Testis (tissue), 3 donors: ENCODE measurements around the gene VOPP1. TPM values are rescaled to one million over a fixed set of nuclear protein-coding genes. Genes with fewer than 3 reads are reported as not detected.

Source experiments
- DNase-seq: peaks from one replicate; pipeline ENCODE4 v3.0.0-alpha.2; 2019
- H3K27ac ChIP-seq, 2 donors: fragments of 200-600 bp; sonication (generic); one replicate each; pipeline ENCODE4 v1.5.1; 2019
- H3K27me3 ChIP-seq: fragments of 200-600 bp; sonication (generic); one replicate; pipeline ENCODE4 v1.5.1; 2019
- H3K36me3 ChIP-seq: fragments of 200-600 bp; sonication (generic); one replicate; pipeline ENCODE4 v1.5.1; 2017; ENCODE audit warnings: low read depth; ENCODE audit errors: missing control alignments
- H3K4me1 ChIP-seq: fragments of 200-600 bp; sonication (generic); one replicate; pipeline ENCODE4 v1.5.1; 2019
- H3K4me3 ChIP-seq, 2 donors: fragments of 200-600 bp; sonication (generic); one replicate each; pipeline ENCODE4 v1.5.1; 2017 to 2019
- H3K9me3 ChIP-seq: fragments of 200-600 bp; sonication (generic); one replicate; pipeline ENCODE4 v1.5.1; 2017
- POLR2A ChIP-seq: fragments of 450-650 bp; IDR thresholded peaks from one replicate; pipeline ENCODE4 v1.6.1; 2017; ENCODE audit warnings: antibody characterized with exemption, mild to moderate bottlenecking, moderate library complexity
- WGBS, 2 donors: methylation state at CpG; one replicate each; pipeline ENCODE4 v1.1.5; 2018; 5-methylcytosine and 5-hydroxymethylcytosine counted together
- intact Hi-C: fragments of 100-400 bp; cut with DNase I; formaldehyde crosslinking; loops from one replicate; pipeline ENCODE4 v1.15.1; 2023; ENCODE audit warnings: low total_unique reads
- polyA plus RNA-seq: library from polyadenylated mRNA; stranded (reverse); fragments of 350-450 nt; fragmentation: Illumina TruSeq; extraction: RNeasy Lipid Tissue Mini Kit (QIAGEN cat#74804); gene quantifications from one replicate; pipeline ENCODE4 v1.2.3, GENCODE V29; 2014; ENCODE audit warnings: low read depth, low replicate concordance; ENCODE audit not compliant: insufficient read depth
- total RNA-seq, 2 donors: library from RNA; depleted of rRNA; stranded (reverse); fragments of >200 nt; gene quantifications; one replicate each; pipeline ENCODE4 v1.2.3, GENCODE V29; 2016
- TF ChIP-seq, protein P1 (sequence below), 3 experiments: fragments of 450-650 bp in 2 of 3; fragments of 200-600 bp in 1 of 3; sonication (generic) in 1 of 3; IDR thresholded peaks; one replicate each; pipeline ENCODE4 v1.5.1; 2016 to 2019; ENCODE audit warnings: antibody characterized with exemption in 3 of 3, mild to moderate bottlenecking in 2 of 3, moderate library complexity in 1 of 3

The VOPP1 gene
- total and polyA plus RNA-seq, 3 donors from 2014 or later, result 25.0 to 29.3 (median 26.6) TPM

DNA sequence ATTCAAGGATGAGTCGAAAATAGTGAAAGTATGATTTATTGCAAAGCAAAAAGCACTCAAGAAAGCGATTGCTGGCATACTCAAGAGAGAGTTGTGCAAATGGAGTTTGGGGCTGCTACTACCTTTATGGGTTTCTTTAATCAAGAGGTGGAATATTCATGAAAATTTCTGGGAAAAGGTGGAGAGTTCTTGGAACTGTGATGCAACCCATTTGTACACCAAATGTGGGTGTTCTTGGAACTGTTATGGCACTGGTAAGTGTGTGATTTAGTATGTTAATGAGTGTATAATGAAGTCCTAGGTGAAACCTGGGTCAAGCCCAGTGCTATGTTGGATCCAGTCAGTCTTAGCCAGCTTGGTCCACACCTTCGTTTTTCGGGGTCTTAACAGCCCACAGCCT lies 3.4 kb upstream of the VOPP1 start:
- no peak for TF ChIP-seq POLR2A
- TF ChIP-seq, protein P1, sequence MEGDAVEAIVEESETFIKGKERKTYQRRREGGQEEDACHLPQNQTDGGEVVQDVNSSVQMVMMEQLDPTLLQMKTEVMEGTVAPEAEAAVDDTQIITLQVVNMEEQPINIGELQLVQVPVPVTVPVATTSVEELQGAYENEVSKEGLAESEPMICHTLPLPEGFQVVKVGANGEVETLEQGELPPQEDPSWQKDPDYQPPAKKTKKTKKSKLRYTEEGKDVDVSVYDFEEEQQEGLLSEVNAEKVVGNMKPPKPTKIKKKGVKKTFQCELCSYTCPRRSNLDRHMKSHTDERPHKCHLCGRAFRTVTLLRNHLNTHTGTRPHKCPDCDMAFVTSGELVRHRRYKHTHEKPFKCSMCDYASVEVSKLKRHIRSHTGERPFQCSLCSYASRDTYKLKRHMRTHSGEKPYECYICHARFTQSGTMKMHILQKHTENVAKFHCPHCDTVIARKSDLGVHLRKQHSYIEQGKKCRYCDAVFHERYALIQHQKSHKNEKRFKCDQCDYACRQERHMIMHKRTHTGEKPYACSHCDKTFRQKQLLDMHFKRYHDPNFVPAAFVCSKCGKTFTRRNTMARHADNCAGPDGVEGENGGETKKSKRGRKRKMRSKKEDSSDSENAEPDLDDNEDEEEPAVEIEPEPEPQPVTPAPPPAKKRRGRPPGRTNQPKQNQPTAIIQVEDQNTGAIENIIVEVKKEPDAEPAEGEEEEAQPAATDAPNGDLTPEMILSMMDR (IDR thresholded peaks at IDR 0.05), result no peak
- DNase-seq, result no peak
- 90 to 92% methylated on average over 4 of the region's 4 CpGs for WGBS, 2 donors

GRCh38 chr7:55575098-55575497 lies 2.8 kb upstream of the VOPP1 start:
- H3K27me3 ChIP-seq, result no peaks in the 10 kb centered on the region
- H3K27ac ChIP-seq, result peak overlapping the region in 1 of 2 donors; percentile 20
- WGBS, 2 donors, result 80 to 81% methylated on average over 9 of the region's 9 CpGs
- no peaks in the 10 kb centered on the region for H3K36me3 ChIP-seq
- DNase-seq, result no peak
- no peaks in the 10 kb centered on the region for H3K9me3 ChIP-seq
- H3K4me1 ChIP-seq, result peaks cover 27% of the 10 kb centered on the region
- intact Hi-C loops, result no loop called here
- no peak overlapping the region for H3K4me3 ChIP-seq
- TF ChIP-seq POLR2A, result no peak
- TF ChIP-seq, protein P1 (IDR thresholded peaks at IDR 0.05), result no peak

More for the DNA sequence above, 3.4 kb upstream of the VOPP1 start:
- H3K27me3 ChIP-seq, result no peaks in the 10 kb centered on the region
- peaks cover 23% of the 10 kb centered on the region for H3K4me1 ChIP-seq
- H3K4me3 ChIP-seq, result no peak overlapping the region
- intact Hi-C loops, result no loop called here
- no peaks in the 10 kb centered on the region for H3K36me3 ChIP-seq
- H3K9me3 ChIP-seq, result no peaks in the 10 kb centered on the region
- no peak overlapping the region for H3K27ac ChIP-seq

- H3K27ac ChIP-seq, result peak overlapping the region in 1 of 2 donors; percentile 20
- no peak for TF ChIP-seq POLR2A
- TF ChIP-seq, protein P1 (IDR thresholded peaks at IDR 0.05), result no peak
- DNase-seq, result no peak
- no peak overlapping the region for H3K4me3 ChIP-seq
- 35 to 49% methylated on average over 3 of the region's 3 CpGs for WGBS, 2 donors
- no peaks in the 10 kb centered on the region for H3K27me3 ChIP-seq
- peaks cover 27% of the 10 kb centered on the region for H3K4me1 ChIP-seq
- no peaks in the 10 kb centered on the region for H3K9me3 ChIP-seq
- intact Hi-C loops, result no loop called here
- no peaks in the 10 kb centered on the region for H3K36me3 ChIP-seq
These were observed 1.9 kb upstream of the VOPP1 start for GRCh38 chr7:55574051-55574717.

DNA sequence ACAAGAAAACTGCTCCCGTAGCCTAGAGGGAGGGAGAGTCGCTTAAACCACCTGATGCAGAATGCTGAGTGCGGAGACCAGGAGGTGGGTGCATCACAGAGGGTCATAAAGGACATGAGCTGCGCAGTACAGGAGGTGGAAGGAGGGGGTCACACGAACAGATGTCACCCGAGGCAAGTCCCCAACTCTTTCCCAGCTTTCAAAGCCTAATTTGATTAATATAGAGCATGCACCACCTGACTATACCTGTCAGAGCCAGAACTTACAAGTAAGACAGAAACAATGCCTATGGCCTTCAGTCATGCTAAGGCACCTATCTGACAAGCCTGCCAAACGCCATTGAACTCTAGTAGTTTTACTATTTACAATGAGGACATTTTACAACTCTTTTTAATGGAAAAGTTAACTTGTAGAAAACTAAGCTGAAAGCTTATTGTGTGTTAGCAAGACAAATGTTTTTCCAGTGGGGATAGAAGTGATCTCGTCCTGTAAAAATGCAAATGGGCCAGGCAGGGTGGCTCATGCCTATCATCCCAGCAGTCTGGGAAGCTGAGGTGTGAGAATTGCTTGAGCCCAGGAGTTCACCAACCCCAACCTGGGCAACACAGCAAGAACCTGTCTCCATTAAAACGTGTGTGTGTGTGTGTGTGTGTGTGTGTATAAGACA lies 1.1 kb upstream of the VOPP1 start:
- H3K4me1 ChIP-seq, result peaks cover 27% of the 10 kb centered on the region
- peak overlapping the region; percentile 70 to 88 for H3K27ac ChIP-seq
- H3K9me3 ChIP-seq, result no peaks in the 10 kb centered on the region
- WGBS, 2 donors, result 34 to 36% methylated on average over 9 of the region's 9 CpGs
- TF ChIP-seq, protein P1 (IDR thresholded peaks at IDR 0.05), result no peak
- TF ChIP-seq POLR2A, result no peak
- no peaks in the 10 kb centered on the region for H3K27me3 ChIP-seq
- intact Hi-C loops, result no loop called here
- H3K4me3 ChIP-seq, result peak overlapping the region in 1 of 2 donors; percentile 76
- no peaks in the 10 kb centered on the region for H3K36me3 ChIP-seq
- no peak for DNase-seq
